B cell (primary cell): ENCODE data around the gene TXNDC17. TPM values are rescaled to one million over a fixed set of nuclear protein-coding genes. Genes with fewer than 3 reads are reported as not detected.

Experiments
- ATAC-seq: fragments of 200-7000 bp; cut with Tn5 transposase; one replicate; pipeline ENCODE4 v1.10.0; 2021; ENCODE audit warnings: low read depth, mild to moderate bottlenecking, moderate number of reproducible peaks, moderate library complexity
- CTCF ChIA-PET: fragments of 350-600 bp; sonication (Branson Sonifier 250); formaldehyde crosslinking; loops from one replicate; lab custom pipeline; 2021; ENCODE audit warnings: antibody characterized with exemption, inconsistent platforms; lab: Charles Lee
- POLR2A ChIA-PET: fragments of 350-600 bp; sonication (Branson Sonifier 250); formaldehyde crosslinking; loops from one replicate; lab custom pipeline; 2021; ENCODE audit warnings: antibody characterized with exemption; lab: Charles Lee
- DNase-seq: peaks from one replicate; pipeline ENCODE4 v3.0.0; 2013
- H2AFZ ChIP-seq: 2 replicates; pipeline ENCODE4 v1.6.1; 2012; ENCODE audit warnings: mild to moderate bottlenecking, low read depth, low read length; ENCODE audit not compliant: insufficient read depth, poor library complexity, severe bottlenecking
- H3K27ac ChIP-seq, 2 donors: 1 replicate in 1 of 2; 2 replicates in 1 of 2; pipeline ENCODE4 v1.5.1; 2012 to 2013; ENCODE audit warnings: low read length in 2 of 2, mild to moderate bottlenecking in 2 of 2, moderate library complexity in 1 of 2
- H3K27me3 ChIP-seq, 4 experiments: fragments of 200-600 bp in 1 of 4; sonication (generic) in 1 of 4; replicated peaks in 1 of 4; 1 replicate in 2 of 4; 2 replicates in 2 of 4; pipeline versions ENCODE4 v1.6.1 to v1.7.0; 2013 to 2016; ENCODE audit warnings: low read length in 3 of 4, mild to moderate bottlenecking in 2 of 4, mixed read lengths in 1 of 4, moderate library complexity in 1 of 4; ENCODE audit not compliant: insufficient read depth in 4 of 4, control insufficient read depth in 3 of 4; ENCODE audit errors: control extremely low read depth in 1 of 4
- H3K36me3 ChIP-seq, 2 experiments: replicated peaks in 1 of 2; 1 replicate in 1 of 2; 2 replicates in 1 of 2; pipeline versions ENCODE4 v1.6.1 to v1.7.1; 2013; ENCODE audit warnings: low read length in 1 of 2; ENCODE audit not compliant: insufficient read depth in 2 of 2, control insufficient read depth in 1 of 2; ENCODE audit errors: control extremely low read depth in 1 of 2, extremely low read depth in 1 of 2
- H3K4me1 ChIP-seq, 2 donors: fragments of 200-600 bp in 1 of 2; sonication (generic) in 1 of 2; 1 replicate in 1 of 2; 2 replicates in 1 of 2; pipeline versions ENCODE4 v1.5.1 to v1.6.1; 2013 to 2017; ENCODE audit warnings: low read length in 2 of 2; ENCODE audit not compliant: control insufficient read depth in 2 of 2, insufficient read depth in 2 of 2
- H3K4me2 ChIP-seq: replicated peaks from 2 replicates; pipeline ENCODE3; 2012; ENCODE audit warnings: mild to moderate bottlenecking, low read depth, low read length; ENCODE audit not compliant: poor library complexity, severe bottlenecking
- H3K4me3 ChIP-seq, 5 experiments: fragments of 200-600 bp in 1 of 5; sonication (generic) in 1 of 5; 1 replicate in 3 of 5; 2 replicates in 2 of 5; pipeline versions ENCODE4 v1.5.1 to v1.7.0; 2011 to 2016; ENCODE audit warnings: low read length in 4 of 5, mild to moderate bottlenecking in 4 of 5, low read depth in 2 of 5, control low read depth in 1 of 5, moderate library complexity in 1 of 5; ENCODE audit not compliant: insufficient read depth in 1 of 5; ENCODE audit errors: control extremely low read depth in 1 of 5, extremely low read depth in 1 of 5
- H3K79me2 ChIP-seq: fragments of 200-600 bp; sonication (generic); one replicate; pipeline ENCODE4 v1.6.0; 2016; ENCODE audit warnings: low read length; ENCODE audit not compliant: control insufficient read depth, insufficient read depth
- H3K9ac ChIP-seq: fragments of 200-600 bp; sonication (generic); 2 replicates; pipeline ENCODE4 v1.6.1; 2017; ENCODE audit warnings: mild to moderate bottlenecking, low read length, moderate library complexity
- H3K9me3 ChIP-seq, 3 donors: one replicate each; pipeline versions ENCODE4 v1.6.1 to v1.7.1; 2013; ENCODE audit warnings: low read length in 2 of 3; ENCODE audit not compliant: control insufficient read depth in 2 of 3, insufficient read depth in 1 of 3; ENCODE audit errors: control extremely low read depth in 1 of 3
- H4K20me1 ChIP-seq: 2 replicates; pipeline ENCODE4 v1.6.0; 2012; ENCODE audit warnings: mild to moderate bottlenecking, low read length; ENCODE audit not compliant: insufficient read depth, control insufficient read depth, poor library complexity, severe bottlenecking
- H3K27ac Mint-ChIP-seq: one replicate; pipeline ENCODE4 v1.8.0; 2021; ENCODE audit warnings: mixed read lengths
- H3K27me3 Mint-ChIP-seq: one replicate; pipeline ENCODE4 v1.8.0; 2021; ENCODE audit warnings: mixed read lengths
- H3K4me1 Mint-ChIP-seq: one replicate; pipeline ENCODE4 v1.8.0; 2021; ENCODE audit warnings: mixed read lengths
- H3K4me3 Mint-ChIP-seq: one replicate; pipeline ENCODE4 v1.8.0; 2021; ENCODE audit warnings: mixed read lengths
- H3K9me3 Mint-ChIP-seq: one replicate; pipeline ENCODE4 v1.8.0; 2022; ENCODE audit warnings: mixed read lengths; ENCODE audit not compliant: insufficient read depth
- EZH2 ChIP-seq: IDR thresholded peaks from 2 replicates; pipeline ENCODE4 v1.6.1; 2012; ENCODE audit warnings: borderline replicate concordance, low read depth, mild to moderate bottlenecking, moderate library complexity, low read length; ENCODE audit not compliant: insufficient read depth, poor library complexity, severe bottlenecking
- WGBS: methylation state at CpG from one replicate; pipeline ENCODE4 v1.1.5; 2013; ENCODE audit warnings: missing lambda C conversion rate; ENCODE audit not compliant: insufficient coverage; 5-methylcytosine and 5-hydroxymethylcytosine counted together
- intact Hi-C: fragments of 100-400 bp; cut with micrococcal nuclease; formaldehyde crosslinking; loops from one replicate; pipeline ENCODE4 v1.10.0; 2022
- polyA plus RNA-seq: library from polyadenylated mRNA; depleted of rRNA; stranded (reverse); fragments of >200 nt; gene quantifications from 2 replicates; pipeline ENCODE4 v1.2.3, GENCODE V29; 2012
- total RNA-seq, 2 donors: library from RNA; stranded (reverse); fragments of 120-200 nt in 1 of 2; gene quantifications; 1 replicate in 1 of 2; 2 replicates in 1 of 2; pipeline versions ENCODE4 v1.2.3 to v1.2.4, GENCODE V29; 2013 to 2022
- TF ChIP-seq, protein P1 (sequence below): fragments of 200-600 bp; IDR thresholded peaks from one replicate; pipeline ENCODE4 v1.8.0; 2022; ENCODE audit warnings: antibody characterized with exemption, mild to moderate bottlenecking

The TXNDC17 gene
- total and polyA plus RNA-seq, 2 donors (not counting 1 experiment from before 2014, with no cell fraction given), result 19.5 to 33.7 TPM

DNA sequence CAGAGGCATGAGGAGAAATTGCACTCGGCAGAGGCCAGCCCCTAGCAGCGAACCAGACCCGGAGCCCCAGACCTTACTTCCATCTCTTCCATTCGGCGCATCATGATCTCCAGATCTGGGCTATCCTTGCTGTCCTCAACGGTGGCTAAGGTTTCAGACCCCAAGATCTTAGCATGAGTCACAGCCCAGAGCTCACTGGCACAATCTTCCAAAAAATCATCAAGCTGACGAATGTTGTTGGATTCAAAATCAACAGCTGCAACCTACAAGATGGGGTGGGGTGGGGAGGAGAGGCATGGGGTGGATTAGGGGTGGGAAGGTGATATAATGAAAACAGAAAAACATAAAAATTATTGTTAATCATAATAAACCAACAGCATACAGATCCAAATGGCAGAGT is 44.8 kb upstream of the TXNDC17 start:
- H3K27me3 ChIP-seq, result no peaks in the 10 kb centered on the region
- peaks cover 15 to 31% of the 10 kb centered on the region in 2 experiments for H3K36me3 ChIP-seq
- H3K9ac ChIP-seq, result no peak overlapping the region
- intact Hi-C loops, result loop anchor here (5.0 kb wide), 1 partner anchor 124 kb away; no protein-coding TSS in a partner anchor
- DNase-seq (no peak), ATAC-seq (no peak)
- no peak overlapping the region for H3K27ac Mint-ChIP-seq
- no peak overlapping the region for H3K4me3 Mint-ChIP-seq
- 96% methylated on average over 4 of the region's 7 CpGs for WGBS
- no peak overlapping the region for H3K27ac ChIP-seq
- no peaks in the 10 kb centered on the region for H3K27me3 Mint-ChIP-seq
- H3K4me1 Mint-ChIP-seq, result peaks cover 14% of the 10 kb centered on the region
- POLR2A ChIA-PET, result no interaction called here
- no peak overlapping the region for H2AFZ ChIP-seq
- CTCF ChIA-PET, result no interaction called here
- no peak overlapping the region for H3K4me3 ChIP-seq
- no peaks in the 10 kb centered on the region for H3K9me3 ChIP-seq
- no peak overlapping the region for H3K4me2 ChIP-seq
- no peaks in the 10 kb centered on the region for H4K20me1 ChIP-seq
- no peak for TF ChIP-seq EZH2
- TF ChIP-seq, protein P1, sequence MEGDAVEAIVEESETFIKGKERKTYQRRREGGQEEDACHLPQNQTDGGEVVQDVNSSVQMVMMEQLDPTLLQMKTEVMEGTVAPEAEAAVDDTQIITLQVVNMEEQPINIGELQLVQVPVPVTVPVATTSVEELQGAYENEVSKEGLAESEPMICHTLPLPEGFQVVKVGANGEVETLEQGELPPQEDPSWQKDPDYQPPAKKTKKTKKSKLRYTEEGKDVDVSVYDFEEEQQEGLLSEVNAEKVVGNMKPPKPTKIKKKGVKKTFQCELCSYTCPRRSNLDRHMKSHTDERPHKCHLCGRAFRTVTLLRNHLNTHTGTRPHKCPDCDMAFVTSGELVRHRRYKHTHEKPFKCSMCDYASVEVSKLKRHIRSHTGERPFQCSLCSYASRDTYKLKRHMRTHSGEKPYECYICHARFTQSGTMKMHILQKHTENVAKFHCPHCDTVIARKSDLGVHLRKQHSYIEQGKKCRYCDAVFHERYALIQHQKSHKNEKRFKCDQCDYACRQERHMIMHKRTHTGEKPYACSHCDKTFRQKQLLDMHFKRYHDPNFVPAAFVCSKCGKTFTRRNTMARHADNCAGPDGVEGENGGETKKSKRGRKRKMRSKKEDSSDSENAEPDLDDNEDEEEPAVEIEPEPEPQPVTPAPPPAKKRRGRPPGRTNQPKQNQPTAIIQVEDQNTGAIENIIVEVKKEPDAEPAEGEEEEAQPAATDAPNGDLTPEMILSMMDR, result no peak
- no peaks in the 10 kb centered on the region for H3K79me2 ChIP-seq
- H3K4me1 ChIP-seq, result peaks cover 11 to 12% of the 10 kb centered on the region in 2 donors
- no peaks in the 10 kb centered on the region for H3K9me3 Mint-ChIP-seq

DNA sequence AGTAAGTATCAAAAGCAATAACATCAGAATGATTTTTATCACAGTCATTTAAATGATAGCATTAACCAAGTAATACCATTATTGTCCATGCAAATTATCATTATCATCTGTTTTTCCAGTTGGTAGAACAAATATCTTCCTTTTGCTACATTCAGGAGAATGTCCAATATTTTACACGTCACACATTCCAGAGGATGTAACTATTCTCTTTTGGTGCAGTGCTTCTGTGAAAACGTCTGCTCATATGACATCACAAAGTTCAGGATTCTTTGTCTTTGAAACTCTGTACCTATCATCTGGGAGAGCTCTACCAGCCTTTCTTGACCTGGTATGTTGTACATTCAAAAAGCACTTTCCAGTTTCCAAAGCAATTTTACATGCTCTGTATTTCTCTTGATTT is 44.3 kb upstream of the TXNDC17 start:
- Histone ChIP-seq H3K4me1 (peaks cover 11 to 12% of the 10 kb centered on the region in 2 donors), H3K79me2 (no peaks in the 10 kb centered on the region), H3K36me3 (peaks cover 15 to 27% of the 10 kb centered on the region in 2 experiments), H3K27me3 (no peaks in the 10 kb centered on the region), H3K9ac (no peak overlapping the region), H3K9me3 (no peaks in the 10 kb centered on the region), H3K27ac (no peak overlapping the region), H3K4me2 (no peak overlapping the region), H3K4me3 (no peak overlapping the region), H2AFZ (no peak overlapping the region), H4K20me1 (no peaks in the 10 kb centered on the region)
- WGBS, result 100% methylated on average over 1 of the region's 2 CpGs
- TF ChIP-seq, protein P1, result no peak
- TF ChIP-seq EZH2, result no peak
- DNase-seq (no peak), ATAC-seq (no peak)
- intact Hi-C loops, result loop anchor here (5.0 kb wide), 1 partner anchor 124 kb away; no protein-coding TSS in a partner anchor
- CTCF ChIA-PET, result no interaction called here
- H3K27ac Mint-ChIP-seq, result no peak overlapping the region
- no peaks in the 10 kb centered on the region for H3K27me3 Mint-ChIP-seq
- H3K4me1 Mint-ChIP-seq, result peaks cover 14% of the 10 kb centered on the region
- H3K4me3 Mint-ChIP-seq, result no peak overlapping the region
- POLR2A ChIA-PET, result no interaction called here
- H3K9me3 Mint-ChIP-seq, result no peaks in the 10 kb centered on the region
